ENCODE data around the gene C1QTNF1.
A peak's percentile ranks its signal among the peaks of the same experiment; 100 is the strongest.

Gene C1QTNF1

DNA sequence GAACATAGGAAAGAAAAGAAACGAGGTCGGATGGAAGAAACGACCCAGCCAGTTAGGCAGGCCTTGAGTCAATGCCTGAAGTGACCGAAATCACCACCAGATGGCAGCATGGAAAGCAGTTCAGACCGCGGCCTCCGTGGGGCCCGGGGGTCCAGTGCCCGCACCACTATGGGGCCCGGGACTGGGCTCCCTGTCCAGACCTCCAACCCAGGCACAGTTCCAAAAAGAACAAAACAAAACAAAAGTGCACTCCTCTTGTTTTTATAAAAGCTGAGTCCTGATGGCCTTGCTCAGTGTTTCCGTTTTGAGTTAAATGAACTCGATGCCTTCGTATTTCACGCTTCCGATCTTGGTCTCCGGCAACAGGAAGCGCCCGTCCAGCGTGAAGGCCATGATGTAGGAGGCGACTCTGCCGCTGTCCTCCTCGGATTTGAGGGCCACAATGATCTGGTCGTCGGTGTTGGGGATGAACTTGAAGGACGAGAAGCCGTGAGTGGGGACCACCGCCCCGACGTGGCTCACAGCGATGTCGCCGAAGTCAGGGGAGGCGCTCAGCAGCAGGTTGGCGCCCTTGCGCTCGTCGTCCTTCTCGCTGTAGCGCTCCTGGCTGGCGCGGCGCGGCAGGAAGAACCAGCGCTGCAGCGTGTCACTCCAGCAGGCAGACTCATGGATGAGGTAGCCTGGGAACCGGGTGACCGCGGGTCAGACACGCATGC is 30.6 kb upstream of the C1QTNF1 start:
- peak; percentile 6 for DNase-seq

- DNase-seq, result no peak
These were observed 29.8 kb upstream of the C1QTNF1 start for GRCh38 chr17:78993981-78994671.

DNA sequence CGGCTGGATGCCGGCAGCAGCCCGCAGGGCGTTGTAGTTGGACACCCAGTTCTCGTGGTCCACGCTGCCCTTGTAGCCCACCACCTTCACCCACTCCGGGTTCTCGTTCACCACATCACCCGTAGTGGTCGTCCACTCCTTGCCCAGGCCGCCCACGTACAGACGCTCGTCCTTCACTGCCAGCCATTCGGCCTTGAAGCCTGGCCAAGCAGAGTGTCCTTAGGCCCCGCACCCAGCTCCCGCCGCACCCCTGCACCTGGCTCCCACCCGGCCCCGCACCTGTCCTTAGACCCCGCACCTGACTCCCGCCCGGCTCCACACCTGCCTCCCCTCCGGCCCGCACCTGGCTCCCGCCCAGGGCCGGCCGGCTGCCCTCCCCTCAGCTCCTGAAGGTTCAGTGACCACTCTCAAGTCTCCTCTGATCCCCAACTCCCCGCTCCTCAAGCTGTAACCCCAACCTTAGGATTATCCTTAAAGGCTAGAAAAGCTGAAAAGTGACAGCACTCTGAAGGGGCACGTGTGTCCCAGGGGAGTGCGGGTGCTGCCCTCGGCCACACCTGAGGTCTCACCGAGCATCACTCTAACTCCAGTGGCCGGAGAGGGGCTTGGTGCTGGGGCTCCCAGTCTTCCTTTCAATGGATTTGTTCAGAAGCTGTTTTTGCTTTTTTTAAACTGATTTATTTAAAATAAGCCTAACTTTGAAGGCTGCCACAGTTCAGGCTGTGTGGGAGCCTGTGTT is 28.8 kb upstream of the C1QTNF1 start:
- DNase-seq, result no peak

DNA sequence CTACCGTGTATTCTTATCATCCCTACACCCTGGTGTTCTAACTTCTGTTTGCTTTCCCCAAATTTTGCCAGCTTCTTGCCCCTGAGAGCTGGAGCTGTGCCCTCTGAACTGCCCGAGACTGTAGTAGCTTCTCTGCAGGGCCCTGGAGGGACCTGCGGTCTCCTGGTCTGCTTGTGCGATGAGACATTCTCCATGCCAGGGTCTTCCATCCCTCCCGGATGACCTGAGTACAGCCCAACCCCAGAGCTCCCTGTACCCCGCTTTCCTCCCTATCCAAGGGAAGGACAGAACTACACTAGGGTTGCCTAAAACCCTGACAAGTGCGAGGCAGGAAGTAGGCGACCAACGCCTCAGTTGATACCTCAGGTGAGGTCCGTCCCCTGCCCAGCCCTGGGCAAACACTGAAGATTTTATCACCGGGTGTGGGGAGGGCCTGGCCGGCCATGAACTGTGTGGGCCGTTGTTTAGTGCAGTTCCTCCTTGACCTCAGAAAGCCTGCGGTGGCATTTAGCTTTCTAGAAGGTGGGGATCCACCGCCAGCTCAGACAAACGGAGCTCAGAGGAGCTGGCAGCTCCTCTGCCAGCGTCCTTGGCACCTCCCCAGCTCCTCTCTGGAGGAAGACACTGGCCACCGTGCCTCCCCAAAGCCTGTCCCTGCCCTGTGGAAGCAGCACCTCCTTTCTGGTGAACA is 28.1 kb upstream of the C1QTNF1 start:
- DNase-seq, result no peak

GRCh38 chr17:78996781-78997201 is 27.2 kb upstream of the C1QTNF1 start:
- DNase-seq, result no peak

DNA sequence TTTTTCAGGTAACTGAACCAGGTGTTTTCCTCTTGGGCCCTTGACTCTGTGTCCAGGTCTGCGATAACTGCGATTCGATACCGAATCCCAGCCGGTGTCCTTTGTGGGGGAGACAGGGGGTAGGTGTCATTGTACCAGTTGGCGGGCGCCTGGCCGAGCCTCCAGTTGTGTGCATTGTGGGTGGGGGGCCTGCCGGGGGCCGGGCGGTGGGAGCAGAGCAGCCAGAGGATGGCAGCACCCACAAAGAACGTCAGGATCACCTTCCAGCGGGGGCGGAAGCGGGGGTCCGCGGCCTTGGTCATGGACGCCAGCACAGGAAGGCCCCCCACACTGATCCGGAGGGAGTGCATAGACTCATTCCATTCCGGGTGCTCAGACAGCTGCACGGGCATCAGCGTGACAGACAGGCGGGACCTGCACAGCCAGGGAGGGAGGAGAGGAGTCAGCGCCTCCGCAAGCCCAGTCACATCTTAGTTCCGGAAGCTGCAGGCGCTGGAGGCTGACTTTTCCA is 26.7 kb upstream of the C1QTNF1 start:
- no peak for DNase-seq

GRCh38 chr17:78997881-78998280 is 26.1 kb upstream of the C1QTNF1 start:
- DNase-seq, result no peak

GRCh38 chr17:78998311-78999055 is 25.5 kb upstream of the C1QTNF1 start:
- no peak for DNase-seq

DNA sequence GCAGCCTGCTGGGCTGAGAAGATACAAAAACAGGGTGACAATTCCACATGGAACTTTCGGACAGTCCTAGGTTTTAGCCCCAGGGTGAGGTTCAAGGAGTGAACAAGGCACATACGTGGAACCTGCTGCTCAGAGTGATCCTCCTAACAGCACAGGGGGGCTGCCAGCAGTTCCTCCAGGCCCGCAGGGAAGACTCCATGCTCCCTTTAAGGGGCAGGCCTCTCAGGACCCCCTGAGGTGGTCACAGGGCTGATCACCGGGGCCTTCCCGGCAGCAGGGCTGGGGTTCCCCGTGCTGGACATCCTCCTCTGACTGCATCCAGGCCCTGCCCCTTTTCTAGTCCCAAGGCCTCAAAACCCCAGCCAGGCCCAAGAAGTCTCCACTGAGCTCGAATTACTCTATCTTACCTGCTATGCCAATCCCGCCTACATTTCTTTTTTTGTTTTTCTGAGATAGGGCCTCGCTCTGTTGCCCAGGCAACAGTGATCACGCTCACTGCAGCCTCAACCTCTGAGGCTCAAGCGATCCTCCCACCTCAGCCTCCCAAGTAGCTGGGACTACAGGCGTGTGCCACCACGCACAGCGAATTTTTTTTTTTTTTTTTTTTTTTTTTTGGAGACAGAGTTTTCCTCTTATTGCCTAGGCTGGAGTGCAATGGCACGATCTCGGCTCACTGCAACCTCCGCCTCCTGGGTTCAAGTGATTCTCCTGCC is 24.8 kb upstream of the C1QTNF1 start:
- DNase-seq, result no peak

DNA sequence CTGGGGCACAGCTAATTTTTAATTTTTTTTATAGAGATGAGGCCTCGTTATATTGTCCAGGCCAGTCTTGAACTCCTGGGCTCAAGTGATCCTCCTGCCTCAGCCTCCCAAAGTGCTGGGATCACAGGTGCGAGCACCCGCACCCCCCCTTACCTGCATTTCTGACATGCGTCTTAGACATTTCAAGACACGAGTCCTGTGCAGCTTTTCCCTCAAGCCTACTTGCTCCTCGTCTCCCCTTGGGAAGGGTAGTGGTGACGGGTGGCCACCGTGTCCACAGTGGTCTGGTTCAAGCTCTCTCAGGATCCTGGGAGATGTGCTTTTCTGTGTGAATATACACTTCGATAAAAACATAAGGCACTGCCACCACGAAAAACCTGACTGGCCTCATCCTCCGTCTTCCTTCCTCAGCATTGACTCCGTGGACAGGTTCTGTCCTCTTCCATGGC is 24.0 kb upstream of the C1QTNF1 start:
- no peak for DNase-seq

- DNase-seq, result no peak
These were observed 23.4 kb upstream of the C1QTNF1 start for GRCh38 chr17:79000396-79001189.

DNA sequence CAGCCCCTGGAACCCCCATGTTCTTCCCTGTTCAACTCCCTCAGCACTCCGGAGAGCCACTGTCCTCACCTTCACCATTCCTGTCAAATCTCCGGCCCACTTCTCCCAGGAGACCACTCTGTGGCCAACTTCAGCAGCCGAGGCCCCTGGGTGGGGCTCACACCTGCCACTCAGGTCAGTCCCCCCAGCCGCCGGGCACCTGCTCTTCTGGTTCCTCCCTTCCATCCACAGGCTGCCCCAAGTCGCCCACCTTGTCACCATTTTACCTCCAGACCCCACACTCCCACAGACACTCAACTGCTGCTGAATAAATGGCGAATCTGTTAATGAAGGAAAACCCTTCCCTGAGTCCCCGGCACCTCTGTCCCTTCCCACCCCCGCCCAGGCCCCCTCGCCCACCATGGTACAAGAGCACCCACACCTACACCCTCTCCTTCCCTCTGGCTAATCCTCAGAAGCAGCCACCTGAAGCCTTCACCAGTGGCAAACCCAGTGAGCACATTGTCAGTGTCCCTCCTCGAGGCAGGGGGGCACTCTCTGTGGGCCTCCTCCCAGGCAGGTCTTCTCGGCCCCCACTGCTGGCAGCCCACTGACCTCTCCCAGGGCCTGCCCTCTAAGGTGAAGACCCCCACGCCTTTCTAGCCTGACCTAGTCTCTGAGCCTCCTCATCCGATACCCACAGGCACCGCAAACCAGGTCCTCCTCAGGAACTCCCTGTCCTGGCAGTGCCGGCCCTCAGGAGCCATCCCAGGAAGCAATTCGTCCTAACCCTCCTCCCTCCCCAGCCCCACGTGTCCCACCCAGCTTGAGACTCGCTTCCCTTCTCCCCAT is 22.6 kb upstream of the C1QTNF1 start:
- no peak for DNase-seq

GRCh38 chr17:79002291-79002690 is 21.7 kb upstream of the C1QTNF1 start:
- no peak for DNase-seq

- no peak for DNase-seq
These were observed 21.0 kb upstream of the C1QTNF1 start for GRCh38 chr17:79002796-79003593.

- no peak for DNase-seq
These were observed 20.1 kb upstream of the C1QTNF1 start for GRCh38 chr17:79003661-79004411.

- peak; percentile 92 for DNase-seq
These were observed 18.7 kb upstream of the C1QTNF1 start for GRCh38 chr17:79005063-79005861.

DNA sequence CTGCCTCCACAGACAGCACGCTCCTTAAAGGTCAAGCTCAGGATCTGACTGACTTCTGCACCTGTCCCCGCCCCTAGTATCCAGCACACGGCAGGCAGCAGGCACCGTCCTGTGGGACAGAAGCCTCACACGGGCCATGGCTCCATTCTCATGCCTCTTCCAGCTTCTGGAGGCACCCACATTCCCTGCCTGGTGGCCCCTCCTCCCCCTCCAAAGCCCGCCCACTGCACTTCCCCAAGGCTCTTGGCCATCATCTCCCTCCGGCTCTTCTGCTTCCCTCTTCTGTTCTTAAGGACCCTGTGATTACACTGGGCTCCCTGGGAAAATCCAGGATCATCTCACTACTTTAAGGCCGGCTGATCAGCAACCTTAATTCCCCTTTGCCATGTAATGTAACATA is 17.9 kb upstream of the C1QTNF1 start:
- no peak for DNase-seq

Data from NCI-H146 (cell line).